Measurements from ENCODE around the gene GGCT. TPM values are rescaled to one million over a fixed set of nuclear protein-coding genes. Genes with fewer than 3 reads are reported as not detected.

GGCT gene
- total RNA-seq, 5 donors from 2014 or later (not counting 1 experiment from before 2014, with no cell fraction given) = 7.4 to 14.1 (median 12.5) TPM

DNA sequence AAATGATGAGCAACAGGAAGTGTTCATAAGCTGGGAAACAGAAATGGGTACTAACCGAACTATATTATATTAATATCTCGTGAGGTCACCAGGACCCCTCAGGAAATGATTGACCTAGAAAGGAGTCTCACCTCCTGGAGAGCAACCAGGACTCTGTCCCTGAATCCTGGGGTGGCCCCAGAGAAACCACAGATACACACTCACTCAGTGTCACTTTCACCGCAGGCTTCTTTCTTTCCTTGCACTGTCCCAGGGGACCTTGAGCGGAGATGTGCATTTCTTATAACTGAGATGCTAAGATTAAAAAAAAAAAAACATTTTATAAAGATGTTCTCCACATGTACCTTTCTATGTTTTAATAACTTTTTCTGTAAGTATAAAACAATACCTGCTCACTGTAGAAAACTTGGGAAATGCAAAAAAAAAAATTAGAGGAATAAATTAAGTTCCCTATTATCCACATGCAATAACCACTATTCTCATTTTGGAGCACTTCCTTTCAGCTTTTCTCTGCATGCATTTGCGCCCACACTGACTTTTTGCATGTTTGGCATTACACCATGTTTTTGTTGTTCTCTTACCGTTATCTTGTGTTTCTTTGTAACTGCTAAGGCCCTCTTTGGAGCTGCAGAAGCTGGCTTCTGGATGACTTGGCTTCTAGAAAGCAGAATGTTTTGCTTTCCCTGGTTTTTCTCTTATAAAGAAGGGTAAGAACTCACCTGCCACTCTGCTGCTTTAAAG is 41.1 kb downstream of the GGCT start:
- H3K27ac ChIP-seq (ENCODE audit: low read length) = no peak overlapping the region
- H3K4me3 Mint-ChIP-seq = no peak overlapping the region

DNA sequence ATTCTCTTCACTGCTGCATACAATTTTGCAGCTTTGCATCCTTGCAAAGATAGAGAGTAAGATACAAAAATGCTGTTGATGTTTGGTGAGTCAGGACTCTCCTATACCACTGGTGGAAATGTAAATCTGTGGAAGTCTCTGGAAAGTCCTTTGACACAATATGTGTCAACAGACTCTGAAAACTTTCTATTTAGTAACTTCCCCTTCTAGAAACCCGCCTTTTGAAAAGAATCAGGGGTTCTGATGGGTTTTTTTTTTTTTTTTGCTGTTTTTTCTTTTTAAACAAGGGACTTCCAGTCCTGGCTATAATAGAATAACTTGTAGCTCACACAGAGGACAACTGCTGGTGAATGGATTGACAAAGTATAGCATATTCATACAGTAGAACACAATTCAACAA is 42.5 kb downstream of the GGCT start:
- H3K27ac Mint-ChIP-seq = no peak overlapping the region
- CTCF ChIA-PET = no interaction called here
- Histone ChIP-seq H3K27me3 (replicated peaks in 1 of 2; ENCODE audit: control insufficient read depth in 2 of 2, extremely low read depth in 1 of 2, insufficient read depth in 2 of 2, low read length in 1 of 2) (no peaks in the 10 kb centered on the region), H3K9me3 (no peaks in the 10 kb centered on the region), H3K4me3 (ENCODE audit: control insufficient read depth in 1 of 2, extremely low read depth in 1 of 2, low read length in 1 of 2) (no peak overlapping the region), H3K36me3 (ENCODE audit: control insufficient read depth in 2 of 2, extremely low read depth in 1 of 2, insufficient read depth in 1 of 2, low read length in 1 of 2) (peaks cover 3 to 20% of the 10 kb centered on the region in 2 donors), H3K27ac (ENCODE audit: low read length) (no peak overlapping the region), H3K4me1 (ENCODE audit: control insufficient read depth in 1 of 2, extremely low read depth in 1 of 2, insufficient read depth in 2 of 2, low read length in 2 of 2) (peaks cover 0 to 5% of the 10 kb centered on the region in 2 experiments)
- DNase-seq (no peak), ATAC-seq (replicated peaks in 1 of 4) (no peak)
- no CpG with 5 or more reads among the region's 1 CpG for WGBS (ENCODE audit: insufficient coverage)
- peaks cover 9% of the 10 kb centered on the region for H3K36me3 Mint-ChIP-seq
- no peak overlapping the region for H3K4me3 Mint-ChIP-seq
- POLR2A ChIA-PET = no interaction called here
- H3K9me3 Mint-ChIP-seq = no peaks in the 10 kb centered on the region
- H3K27me3 Mint-ChIP-seq = no peaks in the 10 kb centered on the region
- H3K4me1 Mint-ChIP-seq = peaks cover 21 to 30% (median 30%) of the 10 kb centered on the region in 3 donors

More for the DNA sequence above, 41.1 kb downstream of the GGCT start:
- Mint-ChIP-seq H3K36me3 (peaks cover 11% of the 10 kb centered on the region), H3K27ac (no peak overlapping the region), H3K4me1 (peaks cover 32 to 41% (median 41%) of the 10 kb centered on the region in 3 donors), H3K27me3 (no peaks in the 10 kb centered on the region), H3K9me3 (no peaks in the 10 kb centered on the region)
- DNase-seq = no peak
- H3K4me3 ChIP-seq (ENCODE audit: control insufficient read depth in 1 of 2, extremely low read depth in 1 of 2, low read length in 1 of 2) = no peak overlapping the region
- ChIA-PET POLR2A (no interaction called here), CTCF (interaction anchor here in 1 of 2 donors (0.7 kb wide), 1 partner anchor 11 kb away, joined by 3 read pairs; no protein-coding TSS in a partner anchor)
- ATAC-seq (replicated peaks in 1 of 4) = no peak
- peaks cover 4 to 5% of the 10 kb centered on the region in 2 experiments for H3K4me1 ChIP-seq (ENCODE audit: control insufficient read depth in 1 of 2, extremely low read depth in 1 of 2, insufficient read depth in 2 of 2, low read length in 2 of 2)
- 91% methylated on average over 4 of the region's 6 CpGs for WGBS (ENCODE audit: insufficient coverage)
- H3K9me3 ChIP-seq = no peaks in the 10 kb centered on the region
- H3K36me3 ChIP-seq (ENCODE audit: control insufficient read depth in 2 of 2, extremely low read depth in 1 of 2, insufficient read depth in 1 of 2, low read length in 1 of 2) = peaks cover 3 to 10% of the 10 kb centered on the region in 2 donors
- no peaks in the 10 kb centered on the region for H3K27me3 ChIP-seq (replicated peaks in 1 of 2; ENCODE audit: control insufficient read depth in 2 of 2, extremely low read depth in 1 of 2, insufficient read depth in 2 of 2, low read length in 1 of 2)

- peaks cover 14% of the 10 kb centered on the region for H3K36me3 Mint-ChIP-seq
- ATAC-seq (replicated peaks in 1 of 4) (no peak), DNase-seq (no peak)
- Histone ChIP-seq H3K4me3 (ENCODE audit: control insufficient read depth in 1 of 2, extremely low read depth in 1 of 2, low read length in 1 of 2) (no peak overlapping the region), H3K4me1 (ENCODE audit: control insufficient read depth in 1 of 2, extremely low read depth in 1 of 2, insufficient read depth in 2 of 2, low read length in 2 of 2) (no peaks in the 10 kb centered on the region), H3K27ac (ENCODE audit: low read length) (no peak overlapping the region), H3K36me3 (ENCODE audit: control insufficient read depth in 2 of 2, extremely low read depth in 1 of 2, insufficient read depth in 1 of 2, low read length in 1 of 2) (peaks cover 4 to 39% of the 10 kb centered on the region in 2 donors), H3K9me3 (no peaks in the 10 kb centered on the region), H3K27me3 (replicated peaks in 1 of 2; ENCODE audit: control insufficient read depth in 2 of 2, extremely low read depth in 1 of 2, insufficient read depth in 2 of 2, low read length in 1 of 2) (no peaks in the 10 kb centered on the region)
- no peak overlapping the region for H3K4me3 Mint-ChIP-seq
- no peak overlapping the region for H3K27ac Mint-ChIP-seq
- 100% methylated on average over 4 of the region's 4 CpGs for WGBS (ENCODE audit: insufficient coverage)
- no peaks in the 10 kb centered on the region for H3K9me3 Mint-ChIP-seq
- H3K27me3 Mint-ChIP-seq = no peaks in the 10 kb centered on the region
- POLR2A ChIA-PET = no interaction called here
- H3K4me1 Mint-ChIP-seq = peaks cover 8 to 18% (median 15%) of the 10 kb centered on the region in 3 donors
- CTCF ChIA-PET = interaction anchor here in 1 of 2 donors (0.6 kb wide), 1 partner anchor 109 kb away, joined by 3 read pairs; no protein-coding TSS in a partner anchor
These were observed 44.4 kb downstream of the GGCT start for GRCh38 chr7:30460246-30460633.

- H3K9me3 ChIP-seq = no peaks in the 10 kb centered on the region
- WGBS (ENCODE audit: insufficient coverage) = 100% methylated on average over 6 of the region's 9 CpGs
- Mint-ChIP-seq H3K27me3 (no peaks in the 10 kb centered on the region), H3K27ac (no peak overlapping the region), H3K4me3 (no peak overlapping the region), H3K36me3 (peaks cover 14% of the 10 kb centered on the region), H3K9me3 (no peaks in the 10 kb centered on the region), H3K4me1 (peaks cover 4 to 13% (median 12%) of the 10 kb centered on the region in 3 donors)
- no peaks in the 10 kb centered on the region for H3K4me1 ChIP-seq (ENCODE audit: control insufficient read depth in 1 of 2, extremely low read depth in 1 of 2, insufficient read depth in 2 of 2, low read length in 2 of 2)
- DNase-seq (no peak), ATAC-seq (replicated peaks in 1 of 4) (no peak)
- peaks cover 7 to 43% of the 10 kb centered on the region in 2 donors for H3K36me3 ChIP-seq (ENCODE audit: control insufficient read depth in 2 of 2, extremely low read depth in 1 of 2, insufficient read depth in 1 of 2, low read length in 1 of 2)
- no peaks in the 10 kb centered on the region for H3K27me3 ChIP-seq (replicated peaks in 1 of 2; ENCODE audit: control insufficient read depth in 2 of 2, extremely low read depth in 1 of 2, insufficient read depth in 2 of 2, low read length in 1 of 2)
- no peak overlapping the region for H3K4me3 ChIP-seq (ENCODE audit: control insufficient read depth in 1 of 2, extremely low read depth in 1 of 2, low read length in 1 of 2)
- no peak overlapping the region for H3K27ac ChIP-seq (ENCODE audit: low read length)
- CTCF ChIA-PET = interaction anchor here in 1 of 2 donors (0.6 kb wide), 1 partner anchor 110 kb away, joined by 3 read pairs; no protein-coding TSS in a partner anchor
- POLR2A ChIA-PET = no interaction called here
These were observed 44.9 kb downstream of the GGCT start for GRCh38 chr7:30459591-30460245.

GRCh38 chr7:30458311-30458710 is 46.3 kb downstream of the GGCT start:
- H3K4me1 Mint-ChIP-seq = peaks cover 0 to 8% (median 2%) of the 10 kb centered on the region in 3 donors
- WGBS (ENCODE audit: insufficient coverage) = no CpG with 5 or more reads among the region's 1 CpG
- Histone ChIP-seq H3K27ac (ENCODE audit: low read length) (no peak overlapping the region), H3K36me3 (ENCODE audit: control insufficient read depth in 2 of 2, extremely low read depth in 1 of 2, insufficient read depth in 1 of 2, low read length in 1 of 2) (peaks cover 7 to 51% of the 10 kb centered on the region in 2 donors), H3K4me3 (ENCODE audit: control insufficient read depth in 1 of 2, extremely low read depth in 1 of 2, low read length in 1 of 2) (no peak overlapping the region), H3K9me3 (no peaks in the 10 kb centered on the region), H3K4me1 (ENCODE audit: control insufficient read depth in 1 of 2, extremely low read depth in 1 of 2, insufficient read depth in 2 of 2, low read length in 2 of 2) (no peaks in the 10 kb centered on the region), H3K27me3 (replicated peaks in 1 of 2; ENCODE audit: control insufficient read depth in 2 of 2, extremely low read depth in 1 of 2, insufficient read depth in 2 of 2, low read length in 1 of 2) (no peaks in the 10 kb centered on the region)
- H3K36me3 Mint-ChIP-seq = peaks cover 25% of the 10 kb centered on the region
- ATAC-seq (replicated peaks in 1 of 4) (no peak), DNase-seq (no peak)
- H3K4me3 Mint-ChIP-seq = no peak overlapping the region
- no peak overlapping the region for H3K27ac Mint-ChIP-seq
- ChIA-PET POLR2A (interaction anchor here in 1 of 2 donors (0.5 kb wide), 1 partner anchor 142 kb away, joined by 7 read pairs; no protein-coding TSS in a partner anchor), CTCF (interaction anchor here in 1 of 2 donors (0.6 to 0.7 kb wide), 3 partner anchors 154 to 1270 kb away, joined by 4 to 6 read pairs (median 4); no protein-coding TSS in a partner anchor)
- H3K27me3 Mint-ChIP-seq = no peaks in the 10 kb centered on the region
- H3K9me3 Mint-ChIP-seq = no peaks in the 10 kb centered on the region

DNA sequence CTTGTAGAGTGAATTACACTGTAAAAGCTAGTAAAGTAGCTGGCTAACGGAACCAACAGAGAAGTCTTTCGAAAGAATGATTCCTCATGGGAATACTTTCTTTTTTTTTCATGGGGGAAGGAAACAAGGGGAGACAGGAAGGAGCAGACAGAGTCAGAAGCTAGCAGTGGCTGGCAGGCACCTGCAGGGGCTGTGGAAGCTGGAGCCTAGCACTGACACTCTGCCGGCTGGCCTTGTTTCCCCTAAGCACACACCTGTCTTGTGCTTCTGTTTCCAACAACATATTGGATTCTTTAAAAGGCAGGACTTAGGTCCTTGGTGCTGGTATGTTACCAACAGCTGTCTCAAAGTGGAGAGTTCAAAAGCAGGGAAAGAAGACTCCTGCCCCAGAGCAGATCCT is 50.7 kb downstream of the GGCT start:
- peaks cover 20 to 73% of the 10 kb centered on the region in 2 donors for H3K36me3 ChIP-seq (ENCODE audit: control insufficient read depth in 2 of 2, extremely low read depth in 1 of 2, insufficient read depth in 1 of 2, low read length in 1 of 2)
- CTCF ChIA-PET = no interaction called here
- peaks cover 33% of the 10 kb centered on the region for H3K36me3 Mint-ChIP-seq

More for the DNA sequence above, 50.7 kb downstream of the GGCT start:
- no peak for DNase-seq
- no peaks in the 10 kb centered on the region for H3K9me3 ChIP-seq
- Mint-ChIP-seq H3K4me1 (no peaks in the 10 kb centered on the region), H3K27ac (no peak overlapping the region), H3K27me3 (no peaks in the 10 kb centered on the region), H3K9me3 (no peaks in the 10 kb centered on the region), H3K4me3 (no peak overlapping the region)
- 100% methylated on average over 2 of the region's 3 CpGs for WGBS (ENCODE audit: insufficient coverage)
- POLR2A ChIA-PET = no interaction called here
- no peak overlapping the region for H3K4me3 ChIP-seq (ENCODE audit: control insufficient read depth in 1 of 2, extremely low read depth in 1 of 2, low read length in 1 of 2)
- no peak for ATAC-seq (replicated peaks in 1 of 4)
- H3K27me3 ChIP-seq (replicated peaks in 1 of 2; ENCODE audit: control insufficient read depth in 2 of 2, extremely low read depth in 1 of 2, insufficient read depth in 2 of 2, low read length in 1 of 2) = no peaks in the 10 kb centered on the region
- H3K4me1 ChIP-seq (ENCODE audit: control insufficient read depth in 1 of 2, extremely low read depth in 1 of 2, insufficient read depth in 2 of 2, low read length in 2 of 2) = no peaks in the 10 kb centered on the region
- no peak overlapping the region for H3K27ac ChIP-seq (ENCODE audit: low read length)
